Ecto neural progenitor cell (in vitro differentiated cells): ENCODE measurements around the gene INO80.
"Not testable (repeated sequence)": the region's sequence is repeated elsewhere in the genome, so short reads cannot be mapped to it uniquely, and the experiment has no call there.

Source experiments
- DNase-seq: peaks from one replicate; pipeline ENCODE4 v3.0.0-alpha.2; 2018; ENCODE audit warnings: low spot score

Gene INO80

DNA sequence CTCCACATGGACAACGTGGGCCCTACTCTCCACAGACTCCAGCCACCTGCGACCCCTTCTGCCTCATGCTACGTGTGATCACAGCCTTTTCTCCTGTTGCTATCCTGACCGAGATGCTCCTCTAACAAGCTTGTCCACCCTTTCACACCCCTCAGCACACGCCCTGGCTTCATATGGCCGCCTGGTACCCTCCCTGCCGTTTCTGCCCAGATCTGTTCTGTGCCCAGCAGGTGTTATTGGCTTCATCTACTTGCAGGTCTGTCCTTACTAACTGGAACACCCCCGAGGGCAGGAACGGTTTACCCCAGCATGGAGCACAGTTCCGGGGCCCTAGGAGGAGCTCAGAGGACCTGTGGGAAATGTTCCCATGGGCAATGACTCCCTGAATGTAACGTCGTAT lies 152.9 kb downstream of the INO80 start:
- DNase-seq: no peak

DNA sequence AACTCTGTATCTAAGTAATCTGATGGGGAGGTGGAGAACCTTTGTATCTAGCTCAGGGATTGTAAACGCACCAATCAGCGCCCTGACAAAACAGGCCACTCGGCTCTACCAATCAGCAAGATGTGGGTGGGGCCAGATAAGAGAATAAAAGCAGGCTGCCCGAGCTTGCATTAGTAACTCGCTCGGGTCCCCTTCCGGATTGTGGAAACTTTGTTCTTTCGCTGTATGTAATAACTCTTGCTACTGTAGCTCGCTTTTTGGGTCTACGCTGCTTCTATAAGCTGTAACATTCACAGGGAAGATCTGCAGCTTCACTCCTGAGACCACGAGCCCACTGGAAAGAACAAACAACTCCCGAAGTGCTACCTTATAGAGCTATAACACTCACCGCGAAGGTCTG lies 153.8 kb downstream of the INO80 start:
- not testable (repeated sequence) for DNase-seq

DNA sequence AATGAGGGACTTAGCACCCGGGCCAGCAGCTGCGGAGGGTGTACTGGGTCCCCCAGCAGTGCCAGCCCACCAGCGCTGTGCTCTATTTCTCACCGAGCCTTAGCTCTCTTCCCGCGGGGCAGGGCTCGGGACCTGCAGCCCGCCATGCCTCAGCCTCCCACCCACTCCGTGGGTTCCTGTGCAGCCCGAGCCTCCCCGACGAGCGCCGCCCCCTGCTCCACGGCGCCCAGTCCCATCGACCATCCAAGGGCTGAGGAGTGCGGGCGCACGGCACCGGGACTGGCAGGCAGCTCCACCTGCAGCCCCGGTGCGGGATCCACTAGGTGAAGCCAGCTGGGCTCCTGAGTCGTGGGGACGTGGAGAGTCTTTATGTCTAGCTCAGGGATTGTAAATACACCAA lies 154.3 kb downstream of the INO80 start:
- DNase-seq: not testable (repeated sequence)

DNA sequence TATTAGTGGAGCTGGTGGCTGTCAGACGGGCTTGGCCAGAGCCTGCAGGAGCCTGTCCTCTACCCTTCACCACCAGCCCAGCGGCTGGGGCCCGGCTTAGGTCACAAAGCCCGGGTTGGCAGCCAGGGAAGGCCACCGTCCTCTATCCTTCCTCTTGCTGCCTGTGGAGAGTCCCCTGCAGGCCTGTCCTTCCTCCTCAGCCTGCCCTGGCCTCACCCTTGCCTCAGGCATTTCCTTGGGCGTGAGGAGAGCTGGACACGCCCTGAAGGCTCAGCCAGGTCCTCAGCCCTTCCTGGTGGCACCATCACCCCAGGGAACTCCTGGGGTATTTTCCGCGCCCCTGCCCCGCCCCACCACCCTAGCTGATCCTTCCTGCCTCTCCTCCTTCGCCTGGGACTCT lies 155.2 kb downstream of the INO80 start:
- DNase-seq: no peak

DNA sequence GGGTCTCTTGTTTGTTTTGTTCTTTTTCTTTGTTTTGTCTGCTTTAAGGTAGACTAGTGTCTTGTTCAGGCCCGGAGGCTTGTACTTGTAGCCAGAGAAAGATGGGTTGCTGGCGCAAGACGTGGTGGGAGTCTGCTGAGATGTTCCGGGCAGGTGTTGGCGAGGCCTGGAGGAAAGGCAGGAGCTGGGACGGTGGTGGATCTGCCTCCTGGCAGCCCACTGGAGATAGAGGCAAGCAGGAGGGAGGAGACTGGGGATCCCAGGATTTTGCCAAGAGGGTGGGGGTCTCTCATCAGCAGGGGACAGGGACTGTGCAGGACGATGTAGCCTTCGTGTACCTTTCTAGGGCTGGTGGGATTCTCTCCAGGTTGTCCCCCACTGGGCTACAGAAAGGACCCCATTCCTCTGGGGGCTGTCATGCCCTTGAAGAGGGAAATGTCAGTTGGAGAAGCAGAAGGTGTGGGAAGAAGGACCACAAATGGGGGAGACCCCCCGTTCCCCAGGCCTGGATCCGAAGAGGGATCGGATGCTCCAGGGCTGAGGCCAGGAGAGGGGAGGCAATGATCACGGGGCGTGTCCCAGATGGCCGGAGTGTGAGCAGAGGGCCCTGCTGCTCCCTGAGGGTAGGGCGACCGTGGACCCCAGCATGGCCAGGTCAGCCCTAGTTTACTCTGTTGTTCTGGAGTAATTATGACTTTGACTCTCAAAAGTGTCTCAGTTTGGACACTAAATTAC lies 155.8 kb downstream of the INO80 start:
- no peak for DNase-seq

DNA sequence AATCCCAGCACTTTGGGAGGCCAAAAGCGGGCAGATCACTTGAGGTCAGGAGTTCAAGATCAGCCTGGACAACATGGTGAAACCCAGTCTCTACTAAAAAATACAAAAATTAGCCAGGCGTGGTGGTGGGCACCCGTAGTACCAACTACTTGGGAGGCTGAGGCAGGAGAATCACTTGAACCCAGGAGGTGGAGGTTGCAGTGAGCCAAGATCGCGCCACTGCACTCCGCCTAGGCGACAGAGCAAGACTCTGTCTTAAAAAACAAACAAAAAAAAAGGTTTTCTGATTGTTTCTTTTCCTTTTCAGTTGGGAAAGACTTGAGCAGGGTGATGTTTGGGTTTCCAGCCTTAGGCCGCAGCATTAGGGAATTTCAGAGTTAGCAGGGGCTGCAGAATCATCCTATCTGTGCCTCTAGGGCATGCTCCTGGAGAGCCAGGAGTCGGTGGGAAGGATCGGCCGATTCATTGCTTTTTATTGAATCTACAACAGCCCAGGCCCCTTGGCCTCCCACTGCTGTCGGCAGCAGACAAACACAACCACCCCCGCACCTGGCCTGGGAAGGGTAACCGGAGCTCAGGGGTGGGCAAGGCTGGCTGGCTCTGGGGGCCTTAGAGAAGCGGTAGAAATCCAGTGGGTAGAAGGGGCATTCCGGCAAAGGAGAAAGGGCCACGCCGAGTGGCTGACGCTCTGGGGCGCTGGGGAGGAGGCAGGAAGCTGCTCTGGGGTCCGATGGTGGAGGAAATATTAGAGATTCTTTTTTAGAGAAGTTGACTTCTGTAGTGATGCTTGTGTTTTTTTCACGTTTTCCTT lies 156.5 kb downstream of the INO80 start:
- no peak for DNase-seq

DNA sequence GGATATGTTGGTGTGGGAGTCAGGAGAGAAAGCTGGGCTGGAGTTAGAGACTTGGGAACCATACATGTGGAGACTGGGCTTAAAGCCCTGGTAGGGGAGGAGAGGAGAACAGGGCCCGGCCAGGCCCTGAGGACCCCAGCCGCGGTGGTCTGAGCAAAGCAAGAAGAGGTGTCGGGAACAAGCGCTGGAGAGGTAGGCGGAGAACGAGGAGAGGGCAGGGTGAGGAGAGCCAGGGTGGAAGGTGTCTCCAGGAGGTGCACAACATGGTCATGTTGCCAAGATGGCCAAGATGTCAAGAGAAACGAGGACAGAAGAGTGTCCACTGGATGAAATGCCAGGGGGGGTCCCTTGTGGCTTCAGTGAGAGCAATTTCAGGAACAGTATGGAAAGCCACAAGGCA lies 157.4 kb downstream of the INO80 start:
- no peak for DNase-seq

DNA sequence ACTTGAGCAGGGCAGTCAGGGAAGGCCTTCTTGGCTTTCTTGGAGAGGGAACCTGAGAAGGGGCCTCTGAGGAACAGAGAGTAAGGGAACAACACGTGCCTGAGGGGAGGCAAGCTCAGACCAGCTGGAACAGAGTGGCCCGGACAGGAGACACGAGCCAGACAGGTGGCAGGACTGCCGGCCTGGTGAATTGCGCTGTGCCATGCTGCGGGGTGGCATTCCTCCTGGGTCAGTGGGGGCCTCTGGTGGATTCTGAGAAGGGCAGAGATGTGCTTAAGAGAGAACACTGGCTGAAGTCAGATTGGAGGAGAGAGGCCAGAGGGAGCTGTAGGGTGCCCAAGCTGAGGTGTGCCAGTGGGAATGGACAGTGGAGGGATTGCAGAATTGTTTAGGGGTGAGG lies 157.9 kb downstream of the INO80 start:
- DNase-seq: no peak

DNA sequence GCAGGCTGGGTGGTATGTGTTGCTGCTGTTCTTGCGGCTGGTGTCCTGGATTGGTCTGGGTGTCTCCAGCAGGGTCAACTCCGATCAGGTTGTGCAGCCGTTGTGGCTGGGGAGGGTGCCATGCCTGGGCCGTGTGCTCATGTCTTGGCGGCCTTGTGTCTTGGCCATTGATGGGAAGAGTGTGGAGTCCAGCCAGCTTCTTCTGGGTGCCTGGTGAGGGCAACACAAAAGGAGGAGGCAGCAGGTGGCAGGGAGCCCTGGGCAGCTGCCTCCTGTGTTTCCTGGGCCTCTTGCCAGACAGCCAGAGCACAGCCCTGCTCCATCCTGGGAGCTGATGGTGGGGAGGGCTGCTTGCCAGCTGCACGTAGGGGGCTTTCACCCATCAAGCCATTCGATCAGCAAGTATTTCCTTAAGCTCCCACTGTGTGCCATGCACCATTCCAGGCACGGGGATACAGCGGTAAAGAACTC lies 158.5 kb downstream of the INO80 start:
- DNase-seq: no peak

DNA sequence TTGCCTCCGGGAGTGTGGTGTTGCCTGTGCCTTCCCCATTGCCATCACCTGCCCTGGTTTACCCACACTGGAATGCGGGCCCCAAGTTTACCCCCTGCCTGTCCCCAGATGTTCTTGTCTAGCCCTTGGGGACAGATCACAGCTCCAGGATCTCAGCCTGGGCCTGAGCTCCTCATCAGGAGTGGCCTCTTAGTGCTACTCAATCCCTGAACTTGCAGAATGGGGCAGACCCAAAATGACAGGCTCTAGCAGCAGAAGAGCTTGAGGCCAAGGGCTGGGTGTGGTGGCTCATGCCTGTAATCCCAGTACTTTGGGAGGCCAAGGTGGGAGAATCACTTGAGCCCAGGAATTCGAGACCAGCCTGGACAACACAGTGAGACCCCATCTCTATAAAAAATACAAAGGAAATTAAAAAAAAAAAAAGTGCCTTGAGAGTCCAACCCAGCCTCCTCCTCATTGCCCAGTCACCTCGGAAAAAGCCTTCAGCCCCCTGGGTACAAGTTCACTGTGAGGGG lies 159.0 kb downstream of the INO80 start:
- DNase-seq: no peak

DNA sequence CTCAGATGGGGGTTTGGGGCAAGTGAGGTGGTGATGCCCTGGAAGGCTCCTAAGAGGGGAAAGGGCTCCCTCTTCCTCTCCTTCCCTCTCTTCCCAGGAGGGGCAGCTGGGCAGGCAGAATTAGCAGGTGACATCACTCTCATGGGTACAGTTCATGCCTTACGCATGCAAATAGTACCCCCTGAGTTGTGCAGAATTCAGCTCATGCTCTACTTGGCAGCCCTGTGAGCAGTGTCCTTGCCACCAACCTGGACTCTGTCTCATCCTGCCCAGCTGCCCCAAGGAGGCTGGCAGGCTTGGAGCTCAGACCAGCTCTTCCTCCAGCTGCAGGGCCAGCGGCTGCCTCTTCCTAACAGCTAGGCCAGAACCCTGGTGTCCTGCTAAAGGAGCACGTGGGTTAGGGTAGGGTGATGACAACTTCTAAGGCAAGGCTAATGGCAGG lies 159.5 kb downstream of the INO80 start:
- DNase-seq: no peak

DNA sequence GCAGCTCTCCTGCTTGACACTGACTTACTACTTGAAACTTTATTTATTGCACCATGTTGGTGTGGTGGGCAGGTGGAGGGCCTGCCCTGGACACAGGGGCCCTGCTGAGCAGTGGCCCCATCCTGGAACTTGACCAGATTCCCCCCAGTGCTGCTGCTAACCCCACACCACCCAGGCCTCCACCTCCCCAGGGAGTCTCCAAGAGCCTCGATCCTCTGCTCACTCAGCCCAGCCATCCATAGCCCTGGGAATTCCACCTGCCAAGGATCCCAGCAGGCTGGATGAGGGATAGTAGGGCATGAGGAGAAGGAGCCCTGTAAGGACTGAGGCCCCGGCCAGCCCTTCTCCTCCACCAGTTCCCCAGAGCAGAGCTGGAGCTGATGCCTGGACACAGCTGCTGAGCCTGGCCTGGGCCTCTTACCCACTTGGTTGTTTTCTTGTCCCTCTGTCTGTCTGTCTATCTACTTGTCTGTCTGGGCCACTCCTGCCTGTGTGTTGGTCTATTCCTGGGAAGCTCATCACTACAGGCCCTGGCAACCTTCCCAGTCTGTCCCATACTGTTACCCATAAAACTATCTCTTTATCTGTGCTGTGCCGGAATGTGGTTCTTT lies 160.0 kb downstream of the INO80 start:
- DNase-seq: no peak

DNA sequence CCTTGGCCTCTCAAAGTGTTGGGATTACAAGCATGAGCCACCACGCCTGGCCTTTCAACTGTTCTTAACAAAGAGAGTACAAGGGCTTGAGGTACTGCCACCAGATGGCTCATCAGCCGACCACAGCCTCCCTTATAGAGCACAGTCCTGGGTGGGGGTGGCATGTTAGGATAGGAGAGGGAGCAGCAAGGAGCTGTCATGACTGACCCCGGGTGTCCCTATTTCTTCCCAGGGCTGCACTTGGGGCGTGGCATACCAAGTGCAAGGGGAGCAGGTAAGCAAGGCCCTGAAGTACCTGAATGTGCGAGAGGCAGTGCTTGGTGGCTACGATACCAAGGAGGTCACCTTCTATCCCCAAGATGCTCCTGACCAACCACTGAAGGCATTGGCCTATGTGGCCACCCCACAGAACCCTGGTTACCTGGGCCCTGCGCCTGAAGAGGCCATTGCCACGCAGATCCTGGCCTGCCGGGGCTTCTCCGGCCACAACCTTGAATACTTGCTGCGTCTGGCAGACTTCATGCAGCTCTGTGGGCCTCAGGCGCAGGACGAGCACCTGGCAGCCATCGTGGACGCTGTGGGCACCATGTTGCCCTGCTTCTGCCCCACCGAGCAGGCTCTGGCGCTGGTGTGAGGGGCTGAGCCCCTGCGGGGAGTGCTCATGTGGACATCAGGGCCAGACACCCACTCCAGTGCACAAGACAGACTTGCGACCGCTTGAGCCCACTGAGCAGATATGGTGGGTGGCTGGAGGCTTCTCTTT lies 160.8 kb downstream of the INO80 start:
- no peak for DNase-seq

DNA sequence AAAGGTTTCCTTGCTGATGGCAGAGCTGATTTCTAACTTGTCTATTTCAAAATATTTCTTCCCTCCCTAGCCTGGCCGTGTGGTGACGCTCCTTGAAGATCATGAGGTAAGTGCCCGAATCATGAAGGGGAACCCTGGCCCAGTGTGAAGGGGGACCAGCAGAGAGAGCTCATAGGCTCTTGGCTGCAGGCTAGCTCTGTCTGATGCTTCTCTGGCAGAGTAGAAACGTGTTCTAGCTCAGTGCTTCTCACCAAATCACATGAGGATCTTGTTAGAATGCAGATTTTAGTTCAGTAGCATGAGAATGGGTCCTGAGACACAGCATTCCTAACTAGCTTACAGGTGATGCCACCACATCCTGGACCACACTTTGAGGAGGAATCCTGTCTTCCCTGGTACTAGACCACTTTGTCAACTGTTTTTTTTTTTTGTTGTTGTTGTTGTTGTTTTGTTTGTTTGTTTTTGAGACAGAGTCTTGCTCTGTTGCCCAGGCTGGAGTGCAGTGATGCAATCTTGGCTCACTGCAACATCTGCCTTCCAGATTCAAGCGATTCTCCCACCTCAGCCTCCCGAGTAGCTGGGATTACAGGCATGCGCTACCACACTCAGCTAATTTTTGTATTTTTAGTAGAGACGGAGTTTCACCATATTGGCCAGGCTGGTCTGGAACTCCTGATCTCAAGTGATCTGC lies 161.8 kb downstream of the INO80 start:
- DNase-seq: not testable (repeated sequence)

DNA sequence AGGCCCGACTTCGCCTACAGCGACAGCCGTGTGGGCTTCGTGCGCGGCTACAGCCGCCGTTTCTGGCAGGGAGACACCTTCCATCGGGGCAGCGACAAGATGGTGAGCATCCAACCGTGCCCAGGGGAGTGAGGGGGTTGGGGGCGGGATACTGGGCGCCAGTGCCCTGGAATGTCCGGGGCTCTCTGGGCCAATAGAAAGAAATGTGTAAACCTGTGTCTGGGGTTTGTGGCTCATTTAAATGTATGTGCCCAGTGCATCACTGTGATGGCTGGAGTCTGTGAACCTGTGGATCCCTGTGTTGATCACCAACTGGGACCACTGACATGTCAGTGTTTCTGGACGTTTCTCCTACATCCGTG lies 162.4 kb downstream of the INO80 start:
- no peak for DNase-seq

DNA sequence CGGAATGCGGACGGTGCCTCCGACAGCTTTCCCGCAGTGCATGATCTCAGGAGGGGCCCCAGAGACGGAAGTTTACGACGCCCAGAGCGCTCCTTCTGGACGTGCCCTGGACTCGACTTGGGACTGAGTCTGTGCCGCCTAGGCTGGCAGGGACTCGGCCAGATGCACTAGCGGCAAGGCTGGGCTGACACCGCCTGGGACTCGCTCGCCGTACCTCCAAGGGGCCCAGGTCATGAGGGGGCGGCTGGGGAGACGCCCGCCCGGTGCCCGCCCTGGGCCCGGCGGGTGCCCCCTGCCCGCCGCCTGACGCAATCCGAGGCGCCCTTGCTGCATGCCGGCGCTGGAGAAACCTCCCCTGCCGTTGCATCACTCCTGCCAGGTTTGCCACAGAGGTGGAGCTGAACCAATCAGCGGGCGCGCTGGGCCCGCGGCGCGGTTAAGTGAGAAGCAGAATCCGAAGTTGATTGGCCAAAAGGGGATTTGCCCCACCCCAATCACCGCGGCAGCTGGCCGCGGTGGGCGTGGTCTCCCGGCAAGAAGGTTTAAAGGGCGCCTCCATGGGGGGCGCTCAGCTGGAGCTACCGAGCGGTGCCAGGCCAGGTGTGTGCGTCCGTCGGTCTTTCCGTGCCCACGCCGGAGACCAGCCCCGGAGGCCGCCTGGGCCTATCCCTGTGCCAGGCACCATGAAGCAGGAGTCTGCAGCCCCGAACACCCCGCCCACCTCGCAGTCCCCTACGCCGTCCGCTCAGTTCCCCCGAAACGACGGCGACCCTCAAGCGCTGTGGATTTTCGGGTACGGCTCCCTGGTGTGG lies 163.0 kb downstream of the INO80 start, which contains the start of gene CHAC1:
TSS of gene CHAC1 (plus strand) at position 571 of the 812 bp plus-strand sequence. CDS start at position 684, 113 bp downstream.
- peak; percentile 96 for DNase-seq

DNA sequence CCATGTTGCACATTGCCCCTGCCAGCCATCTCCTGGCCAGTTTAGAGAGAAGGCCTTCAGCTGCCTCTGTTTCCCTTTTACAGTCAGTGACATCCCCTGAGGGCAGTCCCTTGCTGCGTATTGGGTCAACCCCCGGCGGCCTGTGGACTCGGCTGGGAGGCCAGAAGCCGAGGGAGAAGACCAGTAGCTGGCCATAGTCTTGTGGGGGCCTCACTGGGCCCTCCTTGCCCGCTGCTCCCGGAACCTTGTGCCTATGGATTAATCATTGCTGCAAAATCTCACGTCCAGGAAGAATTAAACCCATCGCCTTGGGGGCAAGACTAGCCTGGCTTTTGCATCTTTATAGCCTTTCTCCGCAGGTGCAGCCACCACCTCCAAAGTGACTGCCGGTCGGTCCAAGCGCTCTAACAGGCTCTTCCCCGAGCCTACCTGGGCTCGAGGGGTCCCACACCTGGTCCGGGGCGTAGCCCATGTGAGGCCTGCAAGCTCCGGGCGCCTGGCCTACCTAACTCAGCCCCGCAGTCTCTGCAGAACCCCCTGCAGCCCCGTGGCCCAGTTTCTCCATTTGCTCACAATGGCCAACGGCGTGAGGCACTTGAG lies 163.7 kb downstream of the INO80 start:
- no peak for DNase-seq

DNA sequence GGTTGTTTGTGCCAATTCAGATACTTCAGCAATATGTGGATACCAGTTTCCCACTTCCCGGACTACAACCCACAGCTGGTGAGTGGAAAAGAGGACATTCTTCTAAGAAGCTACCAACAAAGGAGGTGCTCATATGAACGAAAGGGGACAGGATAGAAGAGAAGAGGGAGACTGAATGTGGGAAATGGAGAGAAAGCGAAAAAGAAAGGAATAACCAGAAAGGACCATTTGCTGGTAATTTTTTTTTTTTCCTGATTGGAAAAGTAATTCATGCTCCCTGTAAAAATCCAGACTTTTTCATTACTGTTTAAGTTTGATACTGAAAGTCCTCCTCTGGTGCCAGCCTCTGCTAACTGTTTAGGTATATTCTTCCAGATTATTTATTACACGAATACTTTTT lies 164.3 kb downstream of the INO80 start:
- DNase-seq: no peak

DNA sequence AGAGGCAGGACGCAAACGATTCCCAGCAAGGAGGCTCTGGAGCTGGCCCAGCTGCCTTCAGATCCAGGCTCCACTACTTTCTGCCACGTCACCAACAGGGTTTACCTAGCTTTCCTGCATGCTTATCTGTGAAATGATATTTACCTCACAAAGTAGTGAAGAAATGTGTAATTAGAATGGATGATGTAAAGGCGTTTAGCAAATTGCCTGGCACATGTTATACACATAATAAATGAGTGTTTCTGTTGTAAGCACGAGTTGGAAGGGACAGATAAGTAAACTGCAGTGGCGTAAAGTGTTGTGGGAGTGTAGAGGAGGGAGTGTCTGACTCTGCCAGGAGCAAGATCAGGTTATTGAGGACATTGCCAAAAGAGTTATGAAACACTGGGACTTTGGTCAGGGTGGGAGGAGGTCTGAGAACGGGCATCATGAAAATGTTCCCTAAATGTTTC lies 166.3 kb downstream of the INO80 start:
- no peak for DNase-seq
